DOHH2 (cell line): ENCODE results near the gene ZNF629.

Source experiments
- H3F3A ChIP-seq: fragments of 200-600 bp; sonication (generic), shearing (Covaris generic); 2 replicates; pipeline ENCODE4 v1.6.0; 2016; ENCODE audit warnings: antibody characterized with exemption, mild to moderate bottlenecking; ENCODE audit not compliant: control insufficient read depth, insufficient read depth
- H3K27ac ChIP-seq: fragments of 200-600 bp; sonication (generic); 2 replicates; pipeline ENCODE4 v1.5.1; 2014; ENCODE audit warnings: low read depth, mild to moderate bottlenecking, low read length, moderate library complexity
- H3K27me3 ChIP-seq: fragments of 200-600 bp; sonication (generic); 2 replicates; pipeline ENCODE4 v1.6.1; 2014; ENCODE audit warnings: mild to moderate bottlenecking, low read length, mixed read lengths; ENCODE audit not compliant: control insufficient read depth
- H3K36me3 ChIP-seq: fragments of 200-600 bp; sonication (generic); 2 replicates; pipeline ENCODE4 v1.6.1; 2014; ENCODE audit warnings: mild to moderate bottlenecking, low read length, moderate library complexity, mixed read lengths; ENCODE audit not compliant: control insufficient read depth
- H3K4me1 ChIP-seq: fragments of 200-600 bp; sonication (generic); 2 replicates; pipeline ENCODE4 v1.6.1; 2014; ENCODE audit warnings: mild to moderate bottlenecking, low read length, mixed read lengths; ENCODE audit not compliant: control insufficient read depth
- H3K4me2 ChIP-seq: fragments of 200-600 bp; sonication (generic); 2 replicates; pipeline ENCODE4 v1.6.0; 2014; ENCODE audit warnings: mild to moderate bottlenecking, low read length, moderate library complexity
- H3K4me3 ChIP-seq: fragments of 200-600 bp; sonication (generic); 2 replicates; pipeline ENCODE4 v1.5.1; 2014; ENCODE audit warnings: mild to moderate bottlenecking, low read length, mixed read lengths
- H3K79me2 ChIP-seq: fragments of 200-600 bp; sonication (generic); 2 replicates; pipeline ENCODE4 v1.6.1; 2014; ENCODE audit warnings: mild to moderate bottlenecking, low read length, mixed read lengths; ENCODE audit not compliant: control insufficient read depth
- H3K9me2 ChIP-seq: fragments of 200-600 bp; sonication (generic); replicated peaks from 2 replicates; pipeline ENCODE4 v1.6.1; 2014; ENCODE audit warnings: mild to moderate bottlenecking, low read length, mixed read lengths; ENCODE audit not compliant: control insufficient read depth
- H3K9me3 ChIP-seq: fragments of 200-600 bp; sonication (generic); 2 replicates; pipeline ENCODE4 v1.6.1; 2014; ENCODE audit warnings: antibody characterized with exemption, low read length, mixed read lengths; ENCODE audit not compliant: control insufficient read depth, insufficient read depth
- H4K20me1 ChIP-seq: fragments of 200-600 bp; sonication (generic); 2 replicates; pipeline ENCODE4 v1.6.0; 2014; ENCODE audit warnings: low read depth, mild to moderate bottlenecking, antibody characterized with exemption, low read length, moderate library complexity; ENCODE audit not compliant: control insufficient read depth, insufficient read depth
- CTCF ChIP-seq: fragments of 200-600 bp; sonication (generic); IDR thresholded peaks from one replicate; pipeline ENCODE4 v1.5.1; 2014; ENCODE audit warnings: antibody characterized with exemption, mild to moderate bottlenecking, low read depth, low read length; ENCODE audit not compliant: poor library complexity, severe bottlenecking
- EZH2phosphoT487 ChIP-seq: fragments of 200-600 bp; sonication (generic); IDR thresholded peaks from 2 replicates; pipeline ENCODE4 v1.6.1; 2017; ENCODE audit warnings: borderline replicate concordance, mild to moderate bottlenecking, antibody characterized with exemption, low read length, moderate library complexity, mixed read lengths

ZNF629 gene

GRCh38 chr16:30767767-30768465, 19.1 kb downstream of the ZNF629 start:
- no peaks in the 10 kb centered on the region for H3K27me3 ChIP-seq
- peaks cover 17% of the 10 kb centered on the region for H3K79me2 ChIP-seq
- no peaks in the 10 kb centered on the region for H3K9me2 ChIP-seq
- peaks cover 95% of the 10 kb centered on the region for H3K36me3 ChIP-seq
- no peaks in the 10 kb centered on the region for H3F3A ChIP-seq
- no peak overlapping the region for H3K4me2 ChIP-seq
- H4K20me1 ChIP-seq, result peaks cover 1% of the 10 kb centered on the region; the same call in 1 of the 2 replicates
- H3K4me3 ChIP-seq, result no peak overlapping the region
- no peaks in the 10 kb centered on the region for H3K9me3 ChIP-seq
- peaks cover 11% of the 10 kb centered on the region for H3K4me1 ChIP-seq
- no peak overlapping the region for H3K27ac ChIP-seq
- TF ChIP-seq EZH2phosphoT487, result no peak
- TF ChIP-seq CTCF, result no peak

- H3F3A ChIP-seq, result no peaks in the 10 kb centered on the region
- H3K4me2 ChIP-seq, result no peak overlapping the region
- peaks cover 92% of the 10 kb centered on the region for H3K36me3 ChIP-seq
Observed at GRCh38 chr16:30766933-30767284, 20.1 kb downstream of the ZNF629 start.

GRCh38 chr16:30766206-30766932, 20.6 kb downstream of the ZNF629 start:
- Histone ChIP-seq H3K4me2 (no peak overlapping the region), H3K79me2 (peaks cover 30% of the 10 kb centered on the region), H3K27ac (no peak overlapping the region), H3K4me1 (peaks cover 14% of the 10 kb centered on the region), H3K27me3 (no peaks in the 10 kb centered on the region), H3K9me3 (no peaks in the 10 kb centered on the region), H3F3A (no peaks in the 10 kb centered on the region), H3K4me3 (no peak overlapping the region), H3K9me2 (no peaks in the 10 kb centered on the region), H3K36me3 (peaks cover 87% of the 10 kb centered on the region), H4K20me1 (peaks cover 4% of the 10 kb centered on the region; the same call in 1 of the 2 replicates)
- TF ChIP-seq CTCF, result no peak
- no peak for TF ChIP-seq EZH2phosphoT487

More at GRCh38 chr16:30766933-30767284, 20.1 kb downstream of the ZNF629 start:
- no peaks in the 10 kb centered on the region for H3K27me3 ChIP-seq
- TF ChIP-seq CTCF (no peak), EZH2phosphoT487 (no peak)
- peaks cover 4% of the 10 kb centered on the region; the same call in 1 of the 2 replicates for H4K20me1 ChIP-seq
- no peak overlapping the region for H3K4me3 ChIP-seq
- H3K79me2 ChIP-seq, result peaks cover 25% of the 10 kb centered on the region
- H3K9me2 ChIP-seq, result no peaks in the 10 kb centered on the region
- peaks cover 14% of the 10 kb centered on the region for H3K4me1 ChIP-seq
- no peaks in the 10 kb centered on the region for H3K9me3 ChIP-seq
- no peak overlapping the region for H3K27ac ChIP-seq
